ENCODE results near the gene TPPP2. TPM values are rescaled to one million over a fixed set of nuclear protein-coding genes. Genes with fewer than 3 reads are reported as not detected.

TPPP2 gene
- total RNA-seq, 4 donors from 2014 or later, result not detected

DNA sequence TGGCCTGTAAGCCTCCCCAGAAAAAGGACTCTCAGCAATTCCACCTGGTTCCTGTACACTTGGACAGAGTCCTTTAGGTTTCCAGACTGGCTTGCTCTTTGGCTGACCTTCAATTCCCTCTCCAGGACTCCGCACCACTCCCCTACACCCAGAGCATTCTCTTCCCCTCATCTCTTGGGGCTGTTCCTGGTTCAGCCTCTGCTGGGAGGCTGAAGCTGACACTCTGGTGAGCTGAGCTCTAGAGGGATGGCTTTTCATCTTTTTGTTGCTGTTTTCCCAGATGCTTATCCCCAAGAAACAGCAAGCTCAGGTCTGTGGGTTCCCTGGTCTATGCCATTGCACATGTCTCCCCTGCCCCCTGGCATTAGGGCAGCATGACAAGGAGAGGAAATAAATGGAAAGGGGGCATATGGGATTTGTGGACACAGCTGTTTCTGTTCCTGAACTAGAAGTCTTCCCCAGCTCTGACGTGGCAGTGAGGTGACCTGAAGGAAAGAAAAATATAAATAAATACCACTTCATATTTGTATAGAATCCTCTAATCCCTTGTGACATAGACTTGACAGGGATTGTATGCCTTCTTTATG lies 13.5 kb downstream of the TPPP2 start:
- TF ChIP-seq, protein P1, sequence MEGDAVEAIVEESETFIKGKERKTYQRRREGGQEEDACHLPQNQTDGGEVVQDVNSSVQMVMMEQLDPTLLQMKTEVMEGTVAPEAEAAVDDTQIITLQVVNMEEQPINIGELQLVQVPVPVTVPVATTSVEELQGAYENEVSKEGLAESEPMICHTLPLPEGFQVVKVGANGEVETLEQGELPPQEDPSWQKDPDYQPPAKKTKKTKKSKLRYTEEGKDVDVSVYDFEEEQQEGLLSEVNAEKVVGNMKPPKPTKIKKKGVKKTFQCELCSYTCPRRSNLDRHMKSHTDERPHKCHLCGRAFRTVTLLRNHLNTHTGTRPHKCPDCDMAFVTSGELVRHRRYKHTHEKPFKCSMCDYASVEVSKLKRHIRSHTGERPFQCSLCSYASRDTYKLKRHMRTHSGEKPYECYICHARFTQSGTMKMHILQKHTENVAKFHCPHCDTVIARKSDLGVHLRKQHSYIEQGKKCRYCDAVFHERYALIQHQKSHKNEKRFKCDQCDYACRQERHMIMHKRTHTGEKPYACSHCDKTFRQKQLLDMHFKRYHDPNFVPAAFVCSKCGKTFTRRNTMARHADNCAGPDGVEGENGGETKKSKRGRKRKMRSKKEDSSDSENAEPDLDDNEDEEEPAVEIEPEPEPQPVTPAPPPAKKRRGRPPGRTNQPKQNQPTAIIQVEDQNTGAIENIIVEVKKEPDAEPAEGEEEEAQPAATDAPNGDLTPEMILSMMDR (IDR thresholded peaks at IDR 0.05), result no peak

DNA sequence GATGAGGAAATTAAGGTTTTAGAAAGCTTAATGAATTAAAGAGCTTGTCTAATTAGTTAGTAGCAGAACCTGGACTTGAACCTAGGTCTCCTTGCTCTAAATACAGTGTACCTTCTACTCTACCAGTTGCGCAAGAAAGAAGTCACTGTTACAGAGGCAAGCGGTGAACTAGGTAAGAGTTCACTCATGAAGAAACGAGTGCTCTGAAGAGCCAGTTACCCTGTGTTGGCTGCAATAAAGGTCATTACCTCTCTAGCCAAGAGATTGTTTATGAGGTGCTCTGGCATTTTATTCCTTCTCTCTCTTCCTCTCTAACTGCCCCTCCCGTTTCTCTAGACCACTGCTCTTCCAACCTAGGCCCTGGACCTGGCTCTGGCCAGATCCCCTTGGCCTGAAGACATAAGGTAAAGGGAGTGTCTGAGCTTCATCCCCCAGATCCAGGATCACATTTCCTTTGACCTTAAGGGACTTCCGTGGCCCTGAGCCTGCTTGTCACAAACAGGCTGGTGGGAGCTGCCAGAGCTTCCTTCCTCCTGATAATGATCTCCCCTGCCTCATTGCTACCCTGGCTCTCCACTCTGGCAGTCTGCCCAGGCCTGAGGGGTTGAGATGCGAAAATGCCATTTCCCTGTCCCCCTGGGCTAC lies 14.1 kb downstream of the TPPP2 start:
- ATAC-seq (ENCODE audit: low FRiP score) (no peak), DNase-seq (ENCODE audit: low spot score) (no peak)
- TF ChIP-seq, protein P1 (IDR thresholded peaks at IDR 0.05), result no peak

More for the DNA sequence above, 13.5 kb downstream of the TPPP2 start:
- no peak for DNase-seq (ENCODE audit: low spot score)
- no peak for ATAC-seq (ENCODE audit: low FRiP score)

DNA sequence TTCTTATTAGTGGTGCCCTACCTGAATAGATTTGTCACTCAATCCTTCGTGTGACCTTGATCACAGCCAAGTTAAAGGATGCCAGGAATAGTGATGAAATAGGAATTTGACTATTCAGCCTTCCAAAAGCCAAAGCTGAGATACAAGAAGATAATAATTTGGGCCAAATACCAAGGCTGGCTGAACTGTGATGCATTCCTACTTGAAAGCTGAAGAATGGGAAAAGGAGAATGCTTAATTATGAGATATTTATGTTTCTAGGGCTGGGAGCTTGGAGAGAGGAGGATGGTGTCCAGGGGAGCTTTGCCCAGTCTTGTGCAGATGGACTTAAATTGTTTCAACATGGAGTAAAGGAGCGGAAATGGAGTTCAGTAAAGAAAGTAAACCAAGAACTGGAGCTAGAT lies 17.4 kb downstream of the TPPP2 start:
- TF ChIP-seq, protein P1 (IDR thresholded peaks at IDR 0.05), result no peak
- DNase-seq (ENCODE audit: low spot score), result no peak
- ATAC-seq (ENCODE audit: low FRiP score), result no peak

DNA sequence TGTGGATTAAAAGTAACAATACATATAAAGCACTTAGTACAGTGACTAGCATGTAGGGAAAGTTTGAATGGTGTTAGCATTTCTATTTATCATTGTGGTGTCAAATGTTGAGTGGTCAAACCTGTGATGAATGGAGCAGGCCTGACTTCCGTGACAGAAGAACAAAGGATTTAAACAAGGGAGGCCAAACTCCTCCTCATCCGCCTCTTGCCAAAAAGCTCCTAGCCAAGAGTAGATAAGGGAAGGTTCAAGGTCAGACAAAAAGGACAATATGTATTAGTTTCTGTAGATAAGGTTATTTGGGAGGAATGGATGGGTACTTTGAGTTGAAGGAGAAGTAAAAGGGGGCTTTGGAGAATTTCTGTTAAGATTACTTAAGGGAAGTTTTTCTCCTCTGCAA lies 18.6 kb downstream of the TPPP2 start:
- no peak for ATAC-seq (ENCODE audit: low FRiP score)
- DNase-seq (ENCODE audit: low spot score), result no peak
- TF ChIP-seq, protein P1 (IDR thresholded peaks at IDR 0.05), result no peak

DNA sequence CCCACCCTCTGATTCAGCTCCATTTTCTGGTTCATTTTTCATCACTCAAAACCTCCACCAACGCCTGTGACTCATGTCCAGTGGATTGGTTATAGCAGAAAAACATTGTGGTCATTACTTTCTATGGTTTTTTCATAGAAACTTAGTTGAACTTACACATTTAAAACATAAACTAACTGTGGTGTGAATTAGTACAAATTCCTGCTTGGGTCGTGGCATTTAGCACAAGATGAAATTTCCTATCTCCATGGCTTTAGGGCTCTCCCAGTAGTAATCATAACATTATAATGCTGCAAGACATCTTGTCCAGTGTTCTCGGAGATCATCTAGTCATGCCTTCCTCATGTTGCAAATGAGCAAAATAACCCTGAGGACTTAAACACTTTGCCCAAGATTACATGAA lies 19.3 kb downstream of the TPPP2 start:
- TF ChIP-seq, protein P1 (IDR thresholded peaks at IDR 0.05), result no peak
- ATAC-seq (ENCODE audit: low FRiP score), result no peak
- DNase-seq (ENCODE audit: low spot score), result no peak

DNA sequence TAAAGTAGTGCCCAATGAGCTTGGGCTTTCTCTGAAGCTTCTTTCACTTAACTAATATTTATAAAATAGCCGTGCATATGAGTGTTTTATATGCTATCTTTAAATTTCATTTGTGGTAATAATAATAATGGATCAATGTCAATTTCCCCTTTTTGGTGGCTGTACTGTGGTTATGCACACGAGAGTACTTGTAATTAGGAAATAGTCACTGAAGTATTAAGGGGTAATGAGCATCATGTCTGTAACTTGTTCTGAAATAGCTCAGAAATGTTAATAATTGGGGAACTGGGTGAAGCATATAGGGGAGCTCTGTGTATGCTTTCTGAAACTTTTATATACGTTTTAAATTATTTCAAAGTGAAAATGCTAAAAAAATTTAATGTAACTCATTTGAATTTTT lies 20.6 kb downstream of the TPPP2 start:
- DNase-seq (ENCODE audit: low spot score), result no peak
- ATAC-seq (ENCODE audit: low FRiP score), result no peak
- TF ChIP-seq, protein P1 (IDR thresholded peaks at IDR 0.05), result no peak

Data from omental fat pad (tissue), 4 donors.